MM.1S (cell line): ENCODE results near the gene TAS2R41.

ENCODE experiments used
- CTCF ChIP-seq: fragments of 300-600 bp; sonication (generic); IDR thresholded peaks from 2 replicates; pipeline ENCODE4 v1.5.1; 2016; ENCODE audit warnings: antibody characterized with exemption, low read length, mixed read lengths
- EZH2 ChIP-seq: fragments of 300-600 bp; sonication (generic); optimal IDR thresholded peaks from 2 replicates; pipeline ENCODE3; 2017; ENCODE audit warnings: low read depth, mild to moderate bottlenecking, antibody characterized with exemption, low read length, mixed read lengths
- EZH2phosphoT487 ChIP-seq: fragments of 300-600 bp; sonication (generic); IDR thresholded peaks from 2 replicates; pipeline ENCODE4 v1.6.1; 2018; ENCODE audit warnings: antibody characterized with exemption, low read length

GRCh38 chr7:143443153-143443552, 34.5 kb upstream of the TAS2R41 start, which contains the start of gene TAS2R60:
- TF ChIP-seq CTCF: no peak
- no peak for TF ChIP-seq EZH2
- no peak for TF ChIP-seq EZH2phosphoT487
